Psoas muscle (tissue), 8 donors: ENCODE data around the gene DYRK1B. TPM values are rescaled to one million over a fixed set of nuclear protein-coding genes. Genes with fewer than 3 reads are reported as not detected.

Experiments used
- ATAC-seq, 4 donors: fragments of 200-7000 bp; cut with Tn5 transposase; one replicate each; pipeline ENCODE4 v1.9.1; 2020; ENCODE audit warnings: moderate library complexity in 3 of 4, mild to moderate bottlenecking in 2 of 4
- DNase-seq, 2 donors: peaks; one replicate each; pipeline ENCODE4 v3.0.0-alpha.2; 2020
- H3K27ac ChIP-seq: fragments of 200-600 bp; one replicate; pipeline ENCODE4 v1.8.0; 2022
- H3K27me3 ChIP-seq, 3 donors: fragments of 200-600 bp in 1 of 3; one replicate each; pipeline versions ENCODE4 v1.6.1 to v1.8.0; 2013 to 2022; ENCODE audit warnings: low read length in 2 of 3, mild to moderate bottlenecking in 2 of 3, moderate library complexity in 1 of 3; ENCODE audit not compliant: insufficient read depth in 3 of 3
- H3K36me3 ChIP-seq, 2 donors: fragments of 200-600 bp in 1 of 2; one replicate each; pipeline versions ENCODE4 v1.6.1 to v1.8.0; 2013 to 2022; ENCODE audit warnings: low read depth in 1 of 2, mild to moderate bottlenecking in 1 of 2, moderate library complexity in 1 of 2; ENCODE audit not compliant: insufficient read depth in 1 of 2
- H3K4me1 ChIP-seq: fragments of 200-600 bp; one replicate; pipeline ENCODE4 v1.8.0; 2022
- H3K4me3 ChIP-seq: fragments of 200-600 bp; one replicate; pipeline ENCODE4 v1.8.0; 2022; ENCODE audit warnings: mild to moderate bottlenecking
- H3K9me3 ChIP-seq: fragments of 200-600 bp; one replicate; pipeline ENCODE4 v1.8.0; 2022
- WGBS, 3 donors: extraction: QIAGEN DNeasy Blood & Tissue Kit; methylation state at CpG; one replicate each; pipeline versions ENCODE4 v1.1.6 to v1.1.7; 2013; 5-methylcytosine and 5-hydroxymethylcytosine counted together
- intact Hi-C, 2 donors: fragments of 100-400 bp; cut with DNase I; formaldehyde crosslinking; loops; one replicate each; pipeline versions ENCODE4 v1.11.0 to v1.14.2; 2022
- polyA plus RNA-seq, 3 donors: library from polyadenylated mRNA; stranded (reverse); fragments of 200-250 nt; gene quantifications; one replicate each; pipeline ENCODE4 v1.2.3, GENCODE V29; 2013
- total RNA-seq, 4 donors: library from RNA; stranded (reverse); fragmentation: NEBNext Ultra II Directional in 2 of 4; extraction: Animal tissue kit (Norgen Biotek cat#: 25700) in 2 of 4; gene quantifications; one replicate each; pipeline versions ENCODE4 v1.2.1 to v1.2.4, GENCODE V29; 2021 to 2023
- TF ChIP-seq, protein P1 (sequence below): fragments of 200-600 bp; IDR thresholded peaks from one replicate; pipeline ENCODE4 v1.8.0; 2022; ENCODE audit warnings: antibody characterized with exemption
- donor health status: healthy with polysubstance abuse.
- donor health status: DM: no; HTN: no; CAD: no; lungs with moderate emphysema.
- donor health status: Bipolar disorder and iron deficiency.
- donor health status: healthy.
- donor health status: DM: yes; HTN: yes; CAD: no.
- donor health status: DM: no; HTN: no; CAD: no.
- donor health status: DM: no; HTN: no; CAD: no.
- donor health status: DM: yes; HTN: yes; CAD: no.

DYRK1B gene
- total and polyA plus RNA-seq, 7 donors = 11.1 to 157 (median 64.5) TPM

DNA sequence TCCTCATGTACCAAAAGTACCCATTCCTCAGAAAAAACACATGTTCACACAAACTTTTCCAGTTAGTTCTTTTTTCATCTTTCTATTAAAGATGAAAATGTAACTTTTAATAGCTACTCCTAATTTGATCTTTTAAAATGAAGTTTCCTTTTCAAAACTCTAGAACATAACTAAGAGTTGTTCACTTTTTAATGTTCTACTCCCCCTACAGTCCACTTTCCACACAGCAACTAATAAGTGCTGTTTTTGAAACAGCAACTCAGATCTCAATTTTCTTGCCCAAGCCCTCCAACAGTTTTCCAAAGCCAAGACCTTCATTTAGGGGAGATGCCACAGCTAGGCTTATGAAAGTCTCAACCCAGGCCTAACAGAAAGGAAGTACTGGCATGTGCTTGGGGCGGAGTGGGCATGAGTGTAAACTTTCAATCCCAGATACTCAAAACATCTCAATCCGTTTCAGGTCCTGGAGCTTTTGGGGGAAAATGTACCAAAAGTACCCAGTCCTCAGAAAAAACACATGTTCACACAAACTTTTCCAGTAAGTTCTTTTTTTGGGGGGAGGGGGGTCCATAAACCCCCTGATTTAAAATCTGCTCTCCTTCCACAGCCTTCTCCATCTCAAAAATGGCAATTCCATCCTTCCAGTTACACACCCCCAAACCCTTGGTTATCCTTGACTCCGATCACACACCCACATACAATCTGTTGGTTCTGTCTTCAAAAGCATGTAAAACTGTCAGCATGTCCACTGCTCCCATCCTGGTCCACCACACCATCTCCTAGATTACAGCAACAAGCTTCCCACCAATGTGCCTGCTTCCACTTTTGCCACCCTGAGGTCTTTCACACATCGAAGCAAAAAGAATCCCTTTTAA lies 10.2 kb upstream of the DYRK1B start:
- peak overlapping the region; percentile 85 for H3K27ac ChIP-seq
- no peak for ATAC-seq
- H3K27me3 ChIP-seq = no peaks in the 10 kb centered on the region
- peak overlapping the region; percentile 98 for H3K4me3 ChIP-seq
- H3K4me1 ChIP-seq = peaks cover 32% of the 10 kb centered on the region
- WGBS, 3 donors = 40 to 57% (median 46%) methylated on average over 4 of the region's 4 CpGs
- intact Hi-C loops = loop anchor here (1.0 to 5.0 kb wide), 4 partner anchors 51 to 292 kb away; partner anchors contain the start of gene PSMC4 (in 1 of the 2)
- H3K9me3 ChIP-seq = no peaks in the 10 kb centered on the region
- H3K36me3 ChIP-seq = peaks cover 0 to 11% of the 10 kb centered on the region in 2 donors
- no peak for DNase-seq
- TF ChIP-seq, protein P1, sequence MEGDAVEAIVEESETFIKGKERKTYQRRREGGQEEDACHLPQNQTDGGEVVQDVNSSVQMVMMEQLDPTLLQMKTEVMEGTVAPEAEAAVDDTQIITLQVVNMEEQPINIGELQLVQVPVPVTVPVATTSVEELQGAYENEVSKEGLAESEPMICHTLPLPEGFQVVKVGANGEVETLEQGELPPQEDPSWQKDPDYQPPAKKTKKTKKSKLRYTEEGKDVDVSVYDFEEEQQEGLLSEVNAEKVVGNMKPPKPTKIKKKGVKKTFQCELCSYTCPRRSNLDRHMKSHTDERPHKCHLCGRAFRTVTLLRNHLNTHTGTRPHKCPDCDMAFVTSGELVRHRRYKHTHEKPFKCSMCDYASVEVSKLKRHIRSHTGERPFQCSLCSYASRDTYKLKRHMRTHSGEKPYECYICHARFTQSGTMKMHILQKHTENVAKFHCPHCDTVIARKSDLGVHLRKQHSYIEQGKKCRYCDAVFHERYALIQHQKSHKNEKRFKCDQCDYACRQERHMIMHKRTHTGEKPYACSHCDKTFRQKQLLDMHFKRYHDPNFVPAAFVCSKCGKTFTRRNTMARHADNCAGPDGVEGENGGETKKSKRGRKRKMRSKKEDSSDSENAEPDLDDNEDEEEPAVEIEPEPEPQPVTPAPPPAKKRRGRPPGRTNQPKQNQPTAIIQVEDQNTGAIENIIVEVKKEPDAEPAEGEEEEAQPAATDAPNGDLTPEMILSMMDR = peak; percentile 61

DNA sequence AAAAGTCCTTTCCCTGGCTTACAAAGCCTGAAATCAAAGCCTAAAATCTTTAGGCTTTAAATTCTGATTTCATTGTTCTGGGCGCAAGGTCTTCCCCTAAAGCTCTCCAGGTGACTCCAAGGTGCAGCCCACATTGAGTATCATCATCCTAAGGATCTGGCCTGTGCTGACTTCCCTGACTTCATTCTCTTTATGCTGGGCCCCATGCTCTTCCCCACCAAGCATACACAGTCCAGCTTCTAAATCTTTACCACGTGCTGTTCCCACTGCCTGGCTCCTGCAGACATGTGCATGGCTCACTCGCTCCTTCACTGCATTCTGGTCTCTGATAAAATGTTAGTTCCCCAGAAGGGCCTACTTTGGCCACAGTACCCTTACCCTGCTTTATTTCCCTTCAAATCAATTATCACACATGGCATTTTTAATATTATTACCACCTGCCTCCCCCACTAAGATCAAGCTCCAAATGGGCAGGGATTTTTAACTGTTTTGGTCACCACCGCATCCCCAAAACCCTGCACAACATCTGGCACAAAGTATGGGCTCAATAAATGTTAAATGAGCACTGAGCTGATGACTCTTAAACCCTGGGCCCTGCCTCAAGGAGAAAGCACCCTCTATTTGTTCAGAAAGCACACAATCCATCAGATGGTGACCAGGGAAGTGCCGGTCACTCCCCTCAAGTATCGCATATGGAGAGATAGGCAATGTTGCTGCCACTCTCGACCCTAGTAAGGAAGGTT lies 8.9 kb upstream of the DYRK1B start:
- intact Hi-C loops = loop anchor here (2.0 to 5.0 kb wide), 2 partner anchors 50 to 291 kb away; no protein-coding TSS in a partner anchor
- WGBS, 3 donors = 77 to 83% (median 79%) methylated on average over 7 of the region's 7 CpGs
- peaks cover 0 to 24% of the 10 kb centered on the region in 2 donors for H3K36me3 ChIP-seq

DNA sequence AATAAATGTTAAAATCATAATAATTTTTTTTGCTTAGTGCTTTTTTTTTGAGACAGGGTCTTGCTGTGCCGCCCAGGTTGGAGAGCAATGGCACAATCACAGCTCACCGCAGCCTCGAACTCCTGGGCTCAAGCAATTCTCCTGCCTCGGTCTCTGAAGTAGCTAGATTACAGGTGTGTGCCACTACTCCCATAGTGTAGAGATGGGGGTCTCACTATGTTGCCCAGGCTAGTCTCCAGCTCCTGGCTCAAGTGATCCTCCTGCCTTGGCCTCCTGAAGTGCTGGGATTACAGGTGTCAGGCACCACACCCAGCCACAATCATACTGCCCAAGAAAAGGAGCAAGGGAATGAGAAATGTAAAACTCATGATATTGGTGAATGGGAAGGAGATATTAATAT lies 7.1 kb upstream of the DYRK1B start:
- Histone ChIP-seq H3K36me3 (peaks cover 3 to 42% of the 10 kb centered on the region in 2 donors), H3K27me3 (no peaks in the 10 kb centered on the region), H3K9me3 (no peaks in the 10 kb centered on the region), H3K27ac (no peak overlapping the region), H3K4me1 (peaks cover 25% of the 10 kb centered on the region), H3K4me3 (no peak overlapping the region)
- TF ChIP-seq, protein P1 = no peak
- ATAC-seq (no peak), DNase-seq (no peak)
- intact Hi-C loops = loop anchor here (5.0 kb wide), 1 partner anchor 289 kb away; no protein-coding TSS in a partner anchor
- WGBS, 3 donors = 90 to 95% (median 93%) methylated on average over 4 of the region's 4 CpGs

More for the DNA sequence above, 8.9 kb upstream of the DYRK1B start:
- no peaks in the 10 kb centered on the region for H3K27me3 ChIP-seq
- peak overlapping the region; percentile 61 for H3K4me3 ChIP-seq
- H3K27ac ChIP-seq = peak overlapping the region; percentile 76
- TF ChIP-seq, protein P1 = no peak
- ATAC-seq (no peak), DNase-seq (no peak)
- H3K9me3 ChIP-seq = no peaks in the 10 kb centered on the region
- H3K4me1 ChIP-seq = peaks cover 32% of the 10 kb centered on the region

DNA sequence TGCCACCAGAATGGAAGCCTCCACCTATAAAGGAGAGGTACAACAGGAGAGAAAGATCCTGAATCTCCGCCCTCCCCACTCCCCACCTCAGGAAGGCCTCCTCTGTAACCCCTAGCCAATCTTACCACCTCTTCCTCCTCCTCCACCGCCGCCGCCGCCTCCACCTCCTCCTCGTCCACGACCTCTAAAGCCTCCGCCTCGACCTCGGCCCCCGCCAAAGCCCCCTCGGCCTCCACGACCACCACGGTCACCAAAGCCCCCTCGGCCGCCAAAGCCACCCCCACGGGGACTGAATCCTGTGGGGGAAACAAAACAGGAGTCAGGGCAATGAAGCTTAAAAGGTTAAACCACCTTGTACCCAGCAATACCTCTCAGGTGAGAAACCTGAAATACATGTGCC lies 6.5 kb upstream of the DYRK1B start:
- Histone ChIP-seq H3K27ac (no peak overlapping the region), H3K36me3 (peaks cover 3 to 48% of the 10 kb centered on the region in 2 donors), H3K4me3 (no peak overlapping the region), H3K27me3 (no peaks in the 10 kb centered on the region), H3K4me1 (peaks cover 25% of the 10 kb centered on the region), H3K9me3 (no peaks in the 10 kb centered on the region)
- intact Hi-C loops = loop anchor here (5.0 kb wide), 1 partner anchor 288 kb away; no protein-coding TSS in a partner anchor
- DNase-seq (no peak), ATAC-seq (no peak)
- 89 to 95% (median 91%) methylated on average over 17 of the region's 17 CpGs for WGBS, 3 donors
- TF ChIP-seq, protein P1 = no peak
